Measurements from ENCODE around the gene HOXC4. TPM values are rescaled to one million over a fixed set of nuclear protein-coding genes. Genes with fewer than 3 reads are reported as not detected.

Gene HOXC4
- total and polyA plus RNA-seq, 2 of the 8 experiments (the other 6 are each of a cell fraction or from before 2014, with no cell fraction given) = not detected

GRCh38 chr12:54068418-54069070, 14.9 kb downstream of the HOXC4 start:
- H3K56ac ChIP-seq (replicated peaks; ENCODE audit: insufficient read length, low read depth, low read length) = no peak overlapping the region
- no peak overlapping the region for H3K27ac ChIP-seq (ENCODE audit: low read depth, low read length)
- no peaks in the 10 kb centered on the region for H3K79me1 ChIP-seq (ENCODE audit: low read depth, low read length)
- H2BK120ac ChIP-seq (replicated peaks; ENCODE audit: low read depth, low read length) = no peak overlapping the region
- no peak overlapping the region for H4K5ac ChIP-seq (ENCODE audit: insufficient read length, low read depth, low read length)
- no peak overlapping the region for H4K91ac ChIP-seq (replicated peaks; ENCODE audit: insufficient read length, low read length)
- H3K4me1 ChIP-seq (replicated peaks in 1 of 4; ENCODE audit: control insufficient read depth in 3 of 4, insufficient read depth in 4 of 4, low read length in 3 of 4) = no peaks in the 10 kb centered on the region
- H3K9me3 ChIP-seq (ENCODE audit: insufficient read depth in 2 of 2, low read depth in 1 of 2, low read length in 1 of 2) = no peaks in the 10 kb centered on the region
- H3K14ac ChIP-seq (ENCODE audit: insufficient read length) = no peak overlapping the region
- FAIRE-seq (no peak), DNase-seq (ENCODE audit: low read depth in 1 of 2, low spot score in 2 of 2) (no peak)
- ChIA-PET CTCF (ENCODE audit: partially characterized antibody) (no interaction called here), POLR2A (ENCODE audit: partially characterized antibody) (no interaction called here)
- no peaks in the 10 kb centered on the region for H3K79me2 ChIP-seq (ENCODE audit: control insufficient read depth in 1 of 2, insufficient read depth in 2 of 2, low read length in 2 of 2)
- no peak overlapping the region for H3K4me2 ChIP-seq (ENCODE audit: insufficient read depth in 1 of 2, low read depth in 2 of 2, low read length in 2 of 2)
- H2AK5ac ChIP-seq (ENCODE audit: low read depth, low read length) = no peak overlapping the region
- H3K18ac ChIP-seq (ENCODE audit: extremely low read depth, low read length) = no peak overlapping the region
- no peak overlapping the region for H2BK5ac ChIP-seq (ENCODE audit: low read depth, low read length)
- no peak overlapping the region for H3K4ac ChIP-seq (replicated peaks; ENCODE audit: insufficient read length, low read depth, low read length)
- WGBS, 2 experiments (ENCODE audit: extremely low coverage in 1 of 2, insufficient coverage in 1 of 2, insufficient read length in 1 of 2, insufficient replicate concordance in 2 of 2, low coverage in 1 of 2, low lambda C conversion rate in 2 of 2, missing lambda C conversion rate in 1 of 2) = 76% methylated on average over 4 of the region's 4 CpGs; no CpG with 5 or more reads in 1 of the 2 experiments
- no peak overlapping the region for H3K4me3 ChIP-seq (ENCODE audit: extremely low read depth in 1 of 4, insufficient read depth in 2 of 4, low read depth in 3 of 4, low read length in 4 of 4)
- peak overlapping the region; percentile 50; the same call in 1 of the 2 replicates for H2BK15ac ChIP-seq (ENCODE audit: low read length)
- H3K9ac ChIP-seq (replicated peaks in 1 of 4; ENCODE audit: extremely low read depth in 1 of 4, low read depth in 3 of 4, low read length in 3 of 4) = no peak overlapping the region
- no peak overlapping the region; the same call in 1 of the 2 replicates for H2BK12ac ChIP-seq (ENCODE audit: low read depth, low read length)
- no peaks in the 10 kb centered on the region for H3K36me3 ChIP-seq (ENCODE audit: control insufficient read depth in 2 of 4, insufficient read depth in 4 of 4, low read length in 3 of 4)
- no peak overlapping the region for H2AFZ ChIP-seq (ENCODE audit: low read length)
- H4K8ac ChIP-seq (ENCODE audit: extremely low read depth, insufficient read depth, low read length) = no peak overlapping the region
- peaks cover 16 to 66% (median 40%) of the 10 kb centered on the region in 4 experiments for H3K27me3 ChIP-seq (replicated peaks in 1 of 4; ENCODE audit: control insufficient read depth in 3 of 4, extremely low read depth in 1 of 4, insufficient read depth in 3 of 4, low read length in 3 of 4)
- H2BK20ac ChIP-seq (ENCODE audit: low read length) = 0 out of 2 replicates have a peak overlapping the region, but pooled peaks have one; percentile 26
- no peaks in the 10 kb centered on the region for H4K20me1 ChIP-seq (replicated peaks in 1 of 2; ENCODE audit: control insufficient read depth in 1 of 2, insufficient read depth in 2 of 2, low read length in 2 of 2)
- H3K23me2 ChIP-seq (ENCODE audit: low read depth, low read length) = no peaks in the 10 kb centered on the region; the same call in 1 of the 2 replicates
- no peak overlapping the region for H3K23ac ChIP-seq (ENCODE audit: insufficient read length)
- TF ChIP-seq TAF7 (optimal IDR thresholded peaks at IDR 0.05; ENCODE audit: borderline replicate concordance, low read depth, low read length) (no peak), HDAC6 (IDR thresholded peaks at IDR 0.05; ENCODE audit: low read depth, low read length) (no peak), BRCA1 (IDR thresholded peaks at IDR 0.05; ENCODE audit: low read depth, low read length) (no peak), RAD21 (IDR thresholded peaks at IDR 0.05 in 1 of 2, conservative IDR thresholded peaks at IDR 0.05 in 1 of 2; ENCODE audit: low read depth in 2 of 2, low read length in 2 of 2) (no peak), SAP30 (IDR thresholded peaks at IDR 0.05; ENCODE audit: insufficient read depth, insufficient replicate concordance, low read length) (no peak), MAFK (IDR thresholded peaks at IDR 0.05; ENCODE audit: low read depth, low read length) (no peak), RFX5 (IDR thresholded peaks at IDR 0.05; ENCODE audit: borderline replicate concordance, low read depth, low read length) (no peak), EGR1 (IDR thresholded peaks at IDR 0.05; ENCODE audit: borderline replicate concordance, low read depth, low read length) (no peak), RBBP5 (IDR thresholded peaks at IDR 0.05; ENCODE audit: borderline replicate concordance, low read depth, low read length) (no peak), NANOG (IDR thresholded peaks at IDR 0.05; ENCODE audit: insufficient read depth, low read depth, low read length, poor library complexity, severe bottlenecking) (no peak), EP300 (IDR thresholded peaks at IDR 0.05; ENCODE audit: borderline replicate concordance in 1 of 2, low read depth in 2 of 2, low read length in 2 of 2) (no peak), POLR2A (IDR thresholded peaks at IDR 0.05; ENCODE audit: control extremely low read depth in 1 of 2, low read depth in 2 of 2, low read length in 2 of 2) (no peak), SIX5 (IDR thresholded peaks at IDR 0.05; ENCODE audit: low read depth, low read length) (no peak)

All from H1 (cell line).